Measurements from ENCODE around the gene CD164L2.
"Not testable (repeated sequence)": the region's sequence is repeated elsewhere in the genome, so short reads cannot be mapped to it uniquely, and the experiment has no call there.

CD164L2 gene

GRCh38 chr1:27383039-27383605 is at the start of gene CD164L2:
CD164L2 (minus strand) TSS chr1:27383333; CDS start chr1:27383239, 94 bp downstream.
- DNase-seq (ENCODE audit: low spot score) = peak; percentile 90
- ChIA-PET POLR2A (ENCODE audit: low non-redundant PET) (interaction anchor here (1.1 to 1.3 kb wide), 2 partner anchors 18 to 83 kb away, joined by 4 to 5 read pairs; no protein-coding TSS in a partner anchor), CTCF (interaction anchor here (0.6 to 2.7 kb wide), 5 partner anchors 13 to 340 kb away, joined by 3 to 15 read pairs (median 6); no protein-coding TSS in a partner anchor)
- peak within 1 kb of the TSS; percentile 27 for H3K27ac ChIP-seq
- TF ChIP-seq CTCF (conservative IDR thresholded peaks at IDR 0.05; ENCODE audit: low read depth) = no peak

- DNase-seq (ENCODE audit: low spot score); H3K27ac ChIP-seq; POLR2A ChIA-PET (ENCODE audit: low non-redundant PET); CTCF ChIA-PET: not testable (repeated sequence)
Observed at GRCh38 chr1:27432725-27433124, 49.6 kb upstream of the CD164L2 start.

GRCh38 chr1:27431601-27431940 is 48.4 kb upstream of the CD164L2 start:
- ChIA-PET CTCF (interaction anchor here (0.6 kb wide), 1 partner anchor 177 kb away, joined by 3 read pairs; no protein-coding TSS in a partner anchor), POLR2A (ENCODE audit: low non-redundant PET) (no interaction called here)
- DNase-seq (ENCODE audit: low spot score) = no peak
- H3K27ac ChIP-seq = no peak overlapping the region
- no peak for TF ChIP-seq CTCF (conservative IDR thresholded peaks at IDR 0.05; ENCODE audit: low read depth)

- CTCF ChIA-PET = interaction anchor here (0.6 to 1.6 kb wide), 3 partner anchors 14 to 177 kb away, joined by 3 to 7 read pairs (median 3); no protein-coding TSS in a partner anchor
- POLR2A ChIA-PET (ENCODE audit: low non-redundant PET) = interaction anchor here (0.6 kb wide), 1 partner anchor 62 kb away, joined by 6 read pairs; no protein-coding TSS in a partner anchor
- TF ChIP-seq CTCF (conservative IDR thresholded peaks at IDR 0.05; ENCODE audit: low read depth) = no peak
- no peak overlapping the region for H3K27ac ChIP-seq
- DNase-seq (ENCODE audit: low spot score) = no peak
Observed at GRCh38 chr1:27430903-27431600, 47.9 kb upstream of the CD164L2 start.

GRCh38 chr1:27429029-27429425 is 45.9 kb upstream of the CD164L2 start:
- 0 out of 2 replicates have a peak overlapping the region, but pooled peaks have one; percentile 20 for H3K27ac ChIP-seq
- no peak for DNase-seq (ENCODE audit: low spot score)
- ChIA-PET POLR2A (ENCODE audit: low non-redundant PET) (interaction anchor here (0.7 kb wide), 1 partner anchor 192 kb away, joined by 4 read pairs; no protein-coding TSS in a partner anchor), CTCF (no interaction called here)
- no peak for TF ChIP-seq CTCF (conservative IDR thresholded peaks at IDR 0.05; ENCODE audit: low read depth)

- H3K27ac ChIP-seq = peak overlapping the region; percentile 16; the same call in 1 of the 2 replicates
- ChIA-PET CTCF (interaction anchor here (0.6 to 1.1 kb wide), 4 partner anchors 11 to 214 kb away, joined by 3 to 5 read pairs (median 4); no protein-coding TSS in a partner anchor), POLR2A (ENCODE audit: low non-redundant PET) (interaction anchor here (0.7 kb wide), 1 partner anchor 193 kb away, joined by 4 read pairs; no protein-coding TSS in a partner anchor)
- no peak for TF ChIP-seq CTCF (conservative IDR thresholded peaks at IDR 0.05; ENCODE audit: low read depth)
- DNase-seq (ENCODE audit: low spot score) = no peak
Observed at GRCh38 chr1:27428316-27429028, 45.3 kb upstream of the CD164L2 start.
